NCI-H2227 (cell line): ENCODE measurements around the gene GMPR.
"Not testable (repeated sequence)": the region's sequence is repeated elsewhere in the genome, so short reads cannot be mapped to it uniquely, and the experiment has no call there.

Experiments
- DNase-seq: peaks from one replicate; lab custom pipeline; 2025; ENCODE audit not compliant: unreplicated experiment; lab: John Stamatoyannopoulos, UW

The GMPR gene

DNA sequence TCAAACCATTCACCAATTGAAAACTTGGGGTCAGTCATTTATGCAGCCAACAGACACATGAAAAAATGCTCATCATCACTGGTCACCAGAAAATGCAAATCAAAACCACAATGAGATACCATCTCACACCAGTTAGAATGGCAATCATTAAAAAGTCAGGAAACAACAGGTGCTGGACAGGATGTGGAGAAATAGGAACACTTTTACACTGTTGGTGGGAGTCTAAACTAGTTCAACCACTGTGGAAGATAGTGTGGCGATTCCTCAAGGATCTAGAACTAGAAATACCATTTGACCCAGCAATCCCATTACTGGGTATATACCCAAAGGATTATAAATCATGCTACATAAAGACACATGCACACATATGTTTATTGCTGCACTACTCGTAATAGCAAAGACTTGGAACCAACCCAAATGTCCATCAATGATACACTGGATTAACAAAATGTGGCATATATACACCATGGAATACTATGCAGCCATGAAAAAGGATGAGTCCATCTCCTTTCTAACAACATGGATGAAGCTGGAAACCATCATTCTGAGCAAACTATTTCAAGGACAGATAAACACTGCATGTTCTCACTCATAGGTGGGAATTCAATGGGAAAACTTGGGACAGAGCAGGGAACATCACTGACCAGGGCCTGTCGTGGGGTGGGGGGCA lies 13.2 kb upstream of the GMPR start:
- not testable (repeated sequence) for DNase-seq

DNA sequence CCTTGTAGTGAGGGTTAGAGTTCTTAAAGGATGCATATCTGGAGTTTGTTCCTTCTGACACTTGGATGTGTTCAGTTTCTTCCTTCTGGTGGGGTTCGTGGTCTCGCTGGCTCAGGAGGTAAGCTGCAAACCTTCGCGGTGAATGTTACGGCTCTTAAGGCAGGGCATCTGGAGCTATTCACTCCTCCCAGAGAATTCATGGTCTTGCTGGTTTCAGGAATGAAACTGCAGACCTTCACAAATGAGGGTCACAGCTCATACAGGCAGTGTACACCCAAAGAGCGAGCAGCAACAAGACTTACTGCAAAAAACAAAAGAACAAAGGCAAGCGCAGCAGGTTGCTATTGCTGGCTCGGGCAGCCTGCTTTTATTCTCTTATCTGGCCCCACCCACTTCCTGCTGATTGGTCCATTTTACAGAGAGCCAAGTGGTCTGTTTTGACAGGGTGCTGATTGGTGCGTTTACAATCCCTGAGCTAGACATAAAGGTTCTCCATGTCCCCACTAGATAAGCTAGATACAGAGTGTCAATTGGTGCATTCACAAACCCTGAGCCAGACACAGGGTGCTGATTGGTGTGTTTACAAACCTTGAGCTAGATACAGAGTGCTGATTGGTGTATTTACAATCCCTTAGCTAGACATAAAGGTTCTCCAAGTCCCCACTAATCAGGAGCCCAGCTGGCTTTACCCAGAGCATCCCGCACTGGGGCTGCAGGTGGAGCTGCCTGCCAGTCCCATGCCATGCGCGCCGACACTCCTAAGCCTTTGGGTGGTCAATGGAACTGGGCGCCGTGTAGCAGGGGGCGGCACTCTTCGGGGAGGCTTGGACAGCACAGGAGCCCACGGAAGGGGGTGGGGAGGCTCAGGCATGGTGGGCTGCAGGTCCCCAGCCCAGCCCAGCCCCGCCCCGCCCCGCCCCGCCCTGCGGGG lies 12.0 kb upstream of the GMPR start:
- DNase-seq = not testable (repeated sequence)

GRCh38 chr6:16227048-16227562 lies 11.3 kb upstream of the GMPR start:
- no peak for DNase-seq

GRCh38 chr6:16227605-16228004 lies 10.8 kb upstream of the GMPR start:
- DNase-seq = no peak

DNA sequence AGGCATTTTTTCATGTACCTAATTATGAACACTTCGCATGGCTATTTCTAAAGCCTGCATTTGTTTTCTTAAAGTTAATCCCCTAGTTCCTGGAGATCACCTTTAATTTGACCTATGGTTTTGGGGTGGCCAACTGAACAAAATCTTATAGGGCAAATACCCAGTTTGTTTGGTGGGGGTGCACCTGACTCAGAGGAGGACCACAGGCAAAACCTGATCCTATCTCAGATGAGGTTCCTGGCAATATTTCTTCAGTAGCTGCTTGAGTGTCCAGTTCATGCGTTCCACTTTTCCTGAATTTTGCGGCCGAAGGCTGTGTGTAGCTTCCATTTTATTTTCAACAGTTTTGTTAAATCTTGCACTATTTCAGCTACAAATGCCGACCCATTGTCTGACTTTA lies 10.3 kb upstream of the GMPR start:
- DNase-seq = no peak

- no peak for DNase-seq
Measured at GRCh38 chr6:16228709-16229665, 9.4 kb upstream of the GMPR start.

DNA sequence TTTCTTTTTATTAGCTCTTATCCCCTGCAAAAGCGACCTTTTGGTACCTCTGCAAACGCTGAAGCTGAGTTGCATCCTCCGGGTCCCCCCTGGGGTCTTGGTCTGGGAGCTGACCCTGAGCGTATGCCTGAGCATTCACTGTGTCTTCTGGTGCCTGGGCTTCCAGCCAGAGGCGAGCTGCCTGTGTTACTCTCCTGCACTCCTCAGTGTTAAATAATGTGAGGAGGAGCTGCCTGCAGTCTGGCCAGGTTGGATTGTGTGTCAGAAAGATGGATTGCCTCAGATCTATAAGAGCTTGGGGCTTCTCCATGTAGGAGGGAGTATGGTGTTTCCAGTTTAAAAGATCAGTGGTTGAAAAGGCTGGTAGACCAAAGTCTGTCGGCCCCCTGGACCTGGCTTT lies 8.7 kb upstream of the GMPR start:
- no peak for DNase-seq

DNA sequence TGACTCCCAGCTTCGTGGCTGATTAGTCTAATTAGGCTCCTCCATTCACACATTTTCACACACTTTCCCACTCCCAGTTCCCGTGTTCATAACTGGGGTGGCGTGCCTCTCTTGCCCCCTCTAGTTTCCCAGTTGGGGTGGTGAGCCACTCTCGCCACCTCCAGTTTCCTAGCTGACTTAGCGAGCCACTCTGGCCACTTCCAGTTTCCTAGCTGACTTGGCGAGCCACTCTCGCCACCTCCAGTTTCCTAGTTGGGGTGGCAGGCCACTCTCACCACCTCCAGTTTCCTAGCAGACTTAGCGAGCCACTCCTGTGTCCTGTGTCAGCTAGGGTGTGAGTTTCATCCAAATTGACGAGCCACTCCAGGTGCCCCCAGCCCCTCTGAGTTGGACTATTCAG lies 7.4 kb upstream of the GMPR start:
- no peak for DNase-seq

GRCh38 chr6:16232086-16232485 lies 6.3 kb upstream of the GMPR start:
- no peak for DNase-seq

- DNase-seq = no peak
Measured at GRCh38 chr6:16236009-16236501, 2.3 kb upstream of the GMPR start.

GRCh38 chr6:16236631-16237199 lies 1.7 kb upstream of the GMPR start:
- no peak for DNase-seq

DNA sequence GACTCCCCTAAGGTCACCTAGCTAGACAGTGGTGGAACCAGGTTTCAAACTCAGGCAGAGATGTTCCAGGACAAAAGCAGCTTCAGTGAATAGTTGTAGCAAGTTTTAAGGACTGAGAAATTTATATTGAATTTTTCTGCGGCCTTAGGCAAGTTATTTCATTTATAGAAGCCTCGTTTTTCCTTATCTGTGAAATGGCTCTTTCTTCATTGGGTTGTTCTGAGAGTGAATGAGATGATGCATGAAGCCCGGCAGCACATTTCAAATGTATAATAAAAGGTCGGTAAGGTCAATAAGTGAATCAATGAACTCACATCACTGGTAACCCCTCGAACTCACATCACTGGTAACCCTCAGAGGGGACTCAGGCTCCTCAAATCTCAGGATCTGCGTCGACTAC lies 1.1 kb upstream of the GMPR start:
- no peak for DNase-seq

DNA sequence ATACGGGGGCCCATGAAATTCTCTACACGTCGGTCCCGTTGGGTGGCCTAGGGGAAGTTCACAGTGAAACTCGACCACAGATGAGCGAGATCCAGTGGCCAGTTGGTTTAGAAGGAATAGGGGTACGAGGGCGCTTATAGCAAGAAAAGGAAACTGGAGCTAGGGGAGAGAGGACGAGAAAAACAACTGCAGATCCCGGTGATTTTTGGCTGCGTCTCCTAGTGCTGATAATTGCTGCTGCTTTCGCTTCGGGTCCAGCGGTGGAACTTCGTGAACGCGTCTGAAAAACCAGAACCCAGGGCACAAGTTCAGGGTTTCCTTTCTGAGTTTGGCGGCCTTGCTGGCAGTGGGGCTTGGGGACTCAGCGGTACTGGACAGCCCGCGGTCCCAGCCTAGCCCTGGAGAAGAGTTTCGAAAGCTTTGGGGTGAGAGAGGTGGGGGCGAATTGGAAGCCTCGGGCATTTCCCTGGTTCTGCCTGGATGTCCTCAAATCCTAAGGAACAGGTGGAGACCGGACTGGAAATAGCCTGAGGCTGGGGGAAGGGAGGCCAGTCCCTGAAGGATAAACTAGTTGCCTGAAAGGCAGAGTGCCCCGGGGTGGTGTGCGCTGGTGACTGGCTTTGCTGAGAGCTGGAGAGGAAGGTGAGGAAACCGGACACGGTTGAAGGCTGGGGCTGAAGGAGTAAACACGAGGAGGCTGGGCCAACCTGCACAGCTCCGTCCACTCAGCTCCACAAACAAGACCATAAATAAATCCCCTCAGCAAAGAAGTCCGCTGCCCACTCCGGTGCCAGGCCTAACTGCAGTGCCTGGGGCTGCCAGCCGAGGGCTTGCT lies 793 bp downstream of the GMPR start:
- no peak for DNase-seq

DNA sequence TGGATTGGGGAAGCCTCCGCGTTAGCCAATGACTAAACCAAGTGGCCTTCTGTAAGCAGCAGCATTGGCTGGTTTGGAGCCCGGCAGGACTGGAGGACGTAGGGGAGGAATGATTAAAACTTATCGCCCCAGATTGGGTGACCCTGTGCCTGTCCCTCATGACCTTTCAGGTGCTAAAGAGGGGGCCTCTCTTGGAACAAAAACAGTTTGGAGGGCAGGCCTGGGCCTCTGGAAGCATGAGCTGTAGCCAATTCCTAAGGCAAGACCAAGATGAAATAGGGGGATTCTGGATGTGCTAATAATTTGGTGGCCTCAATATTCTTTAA lies 1.4 kb downstream of the GMPR start:
- DNase-seq = no peak

- no peak for DNase-seq
Measured at GRCh38 chr6:16240589-16241320, 2.4 kb downstream of the GMPR start.

GRCh38 chr6:16241321-16241689 lies 2.9 kb downstream of the GMPR start:
- DNase-seq = no peak

- no peak for DNase-seq
Measured at GRCh38 chr6:16243055-16243454, 4.7 kb downstream of the GMPR start.

- no peak for DNase-seq
Measured at GRCh38 chr6:16243664-16244063, 5.3 kb downstream of the GMPR start.

- no peak for DNase-seq
Measured at GRCh38 chr6:16244446-16244845, 6.1 kb downstream of the GMPR start.
